Dermis blood vessel endothelial cell (primary cell): Measurements from ENCODE around the gene CRTC1. TPM values are rescaled to one million over a fixed set of nuclear protein-coding genes. Genes with fewer than 3 reads are reported as not detected.
"Not testable (repeated sequence)": the region's sequence is repeated elsewhere in the genome, so short reads cannot be mapped to it uniquely, and the experiment has no call there.

ENCODE experiments used
- DNase-seq: peaks from one replicate; pipeline ENCODE4 v3.0.0; 2010
- total RNA-seq: library from RNA; depleted of rRNA; stranded (reverse); fragments of >200 nt; gene quantifications from 2 replicates; pipeline ENCODE4 v1.2.3, GENCODE V29; 2014

The CRTC1 gene
- total RNA-seq, 1 donor from 2014 or later: 1.2 TPM

- no peak for DNase-seq
Observed at GRCh38 chr19:18670312-18670711, 13.2 kb upstream of the CRTC1 start.

GRCh38 chr19:18671303-18672043, 12.0 kb upstream of the CRTC1 start:
- DNase-seq: no peak

GRCh38 chr19:18672044-18672451, 11.4 kb upstream of the CRTC1 start:
- DNase-seq: no peak

GRCh38 chr19:18672606-18673337, 10.7 kb upstream of the CRTC1 start:
- peak; percentile 44 for DNase-seq

GRCh38 chr19:18674616-18675015, 8.9 kb upstream of the CRTC1 start:
- DNase-seq: no peak

- peak; percentile 55 for DNase-seq
Observed at GRCh38 chr19:18675779-18676178, 7.7 kb upstream of the CRTC1 start.

- no peak for DNase-seq
Observed at GRCh38 chr19:18676692-18677091, 6.8 kb upstream of the CRTC1 start.

GRCh38 chr19:18677156-18677555, 6.3 kb upstream of the CRTC1 start:
- DNase-seq: no peak

- DNase-seq: not testable (repeated sequence)
Observed at GRCh38 chr19:18680148-18680547, 3.3 kb upstream of the CRTC1 start.

GRCh38 chr19:18682807-18683108, 722 bp upstream of the CRTC1 start:
- no peak for DNase-seq

- DNase-seq: no peak
Observed at GRCh38 chr19:18683958-18684641, 620 bp downstream of the CRTC1 start.

- DNase-seq: no peak
Observed at GRCh38 chr19:18684642-18684993, 1.1 kb downstream of the CRTC1 start.

- no peak for DNase-seq
Observed at GRCh38 chr19:18685597-18686190, 2.2 kb downstream of the CRTC1 start.

GRCh38 chr19:18687740-18688465, 4.4 kb downstream of the CRTC1 start:
- DNase-seq: no peak

GRCh38 chr19:18696023-18696422, 12.5 kb downstream of the CRTC1 start:
- no peak for DNase-seq

GRCh38 chr19:18697680-18698079, 14.2 kb downstream of the CRTC1 start:
- DNase-seq: no peak

GRCh38 chr19:18698321-18699167, 15.1 kb downstream of the CRTC1 start:
- DNase-seq: no peak

- DNase-seq: no peak
Observed at GRCh38 chr19:18699403-18700054, 16.0 kb downstream of the CRTC1 start.

- DNase-seq: peak; percentile 58
Observed at GRCh38 chr19:18700501-18701249, 17.2 kb downstream of the CRTC1 start.

GRCh38 chr19:18701250-18701608, 17.7 kb downstream of the CRTC1 start:
- no peak for DNase-seq

- no peak for DNase-seq
Observed at GRCh38 chr19:18704054-18704453, 20.6 kb downstream of the CRTC1 start.
